GM21423 (cell line): ENCODE results near the gene TMEM107.
A peak's percentile ranks its signal among the peaks of the same experiment; 100 is the strongest.

Source experiments
- ATAC-seq: cut with Tn5 transposase; IDR thresholded peaks from one replicate; pipeline ENCODE4 v1.9.1; 2021; ENCODE audit warnings: mild to moderate bottlenecking, moderate library complexity; ENCODE audit not compliant: unreplicated experiment

TMEM107 gene

DNA sequence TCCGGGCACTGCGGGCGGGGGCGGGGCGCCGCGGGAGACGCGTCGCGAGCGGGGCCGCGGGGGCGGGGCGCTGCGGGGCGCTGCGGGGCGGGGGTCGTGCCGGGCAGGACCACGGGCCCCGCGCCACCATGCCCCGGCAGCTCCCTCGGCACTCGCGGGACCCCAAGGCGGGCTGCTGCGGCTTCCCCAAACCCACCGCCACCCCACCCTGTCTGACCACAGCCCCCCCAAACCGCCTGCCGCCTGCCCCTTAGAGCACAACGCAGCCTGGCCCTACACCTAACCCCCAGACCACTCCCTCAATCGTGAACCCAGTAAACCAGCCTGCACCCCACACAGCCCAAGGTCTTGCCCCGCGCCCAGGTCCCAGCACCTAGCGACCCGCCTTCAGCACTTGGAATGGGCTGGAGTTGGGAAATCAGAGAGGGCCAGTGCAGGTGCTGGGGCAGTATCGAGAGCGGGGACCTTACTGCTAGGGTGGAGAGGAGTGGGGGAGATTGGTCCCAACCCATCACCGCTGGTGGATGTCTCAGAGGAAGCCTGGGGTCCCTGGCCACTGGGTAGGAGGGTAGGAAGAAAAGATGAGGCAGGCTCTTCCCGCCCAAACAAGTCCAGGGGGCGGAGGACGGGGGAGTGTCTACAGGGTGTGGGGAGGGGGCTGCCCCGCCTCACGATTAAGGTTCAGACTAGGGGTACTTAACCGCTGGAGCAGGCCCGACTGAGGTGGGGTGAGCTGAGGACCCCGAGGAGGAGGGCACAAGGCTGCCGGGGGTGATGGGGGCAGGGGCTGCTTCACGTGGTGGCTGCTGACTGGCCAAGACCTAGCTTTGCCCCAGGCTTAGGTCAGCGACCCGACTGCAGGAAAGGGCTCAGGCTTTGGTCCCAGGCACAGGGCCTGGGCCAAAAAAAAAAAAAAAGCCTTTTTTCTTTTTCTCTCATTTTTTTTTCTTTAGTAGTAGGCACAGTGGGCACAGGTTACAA lies 12.9 kb downstream of the TMEM107 start:
- no peak for ATAC-seq

DNA sequence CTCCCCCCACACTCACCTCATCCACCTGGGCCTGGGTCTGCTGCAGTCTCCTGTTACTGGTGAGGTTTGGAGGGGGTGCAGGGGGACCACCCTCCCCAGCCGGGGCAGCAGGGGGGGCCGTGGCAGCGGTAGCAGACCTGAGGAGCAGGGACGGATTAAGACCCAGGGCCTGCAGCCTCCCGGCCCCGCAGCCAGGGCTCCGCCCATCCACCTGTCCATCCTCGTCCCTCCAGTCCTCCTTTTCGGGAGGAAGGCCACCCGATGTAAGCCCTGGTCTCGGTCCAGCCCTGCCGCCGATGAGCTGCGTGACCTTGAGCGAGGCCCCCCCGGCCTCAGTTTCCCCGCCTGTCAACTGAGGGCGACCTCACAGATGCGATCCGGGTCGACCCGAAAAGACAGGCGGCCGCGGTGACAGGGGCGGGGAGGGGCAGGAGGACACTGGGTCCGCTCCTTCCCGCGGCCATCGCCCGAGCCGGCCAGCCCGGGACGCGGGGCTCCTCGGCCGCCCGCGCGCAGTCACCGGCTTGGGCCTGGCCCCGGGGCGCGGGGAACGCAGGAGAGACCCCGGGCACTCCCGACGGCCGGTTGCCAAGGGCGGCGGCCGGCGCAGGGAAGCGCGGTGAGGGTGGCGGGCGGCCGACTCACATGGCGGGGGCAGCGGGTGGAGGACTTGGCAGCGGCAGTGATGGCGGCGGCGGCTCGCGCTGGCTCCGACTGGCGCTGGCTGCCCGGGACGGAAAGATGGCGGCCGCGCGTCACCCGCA lies 13.8 kb downstream of the TMEM107 start, which contains the start of gene VAMP2:
Gene VAMP2, minus strand, starts transcription at position 716 of the 764 bp plus-strand sequence. Its CDS starts 69 bp downstream, at position 647.
- peak; percentile 44 for ATAC-seq

DNA sequence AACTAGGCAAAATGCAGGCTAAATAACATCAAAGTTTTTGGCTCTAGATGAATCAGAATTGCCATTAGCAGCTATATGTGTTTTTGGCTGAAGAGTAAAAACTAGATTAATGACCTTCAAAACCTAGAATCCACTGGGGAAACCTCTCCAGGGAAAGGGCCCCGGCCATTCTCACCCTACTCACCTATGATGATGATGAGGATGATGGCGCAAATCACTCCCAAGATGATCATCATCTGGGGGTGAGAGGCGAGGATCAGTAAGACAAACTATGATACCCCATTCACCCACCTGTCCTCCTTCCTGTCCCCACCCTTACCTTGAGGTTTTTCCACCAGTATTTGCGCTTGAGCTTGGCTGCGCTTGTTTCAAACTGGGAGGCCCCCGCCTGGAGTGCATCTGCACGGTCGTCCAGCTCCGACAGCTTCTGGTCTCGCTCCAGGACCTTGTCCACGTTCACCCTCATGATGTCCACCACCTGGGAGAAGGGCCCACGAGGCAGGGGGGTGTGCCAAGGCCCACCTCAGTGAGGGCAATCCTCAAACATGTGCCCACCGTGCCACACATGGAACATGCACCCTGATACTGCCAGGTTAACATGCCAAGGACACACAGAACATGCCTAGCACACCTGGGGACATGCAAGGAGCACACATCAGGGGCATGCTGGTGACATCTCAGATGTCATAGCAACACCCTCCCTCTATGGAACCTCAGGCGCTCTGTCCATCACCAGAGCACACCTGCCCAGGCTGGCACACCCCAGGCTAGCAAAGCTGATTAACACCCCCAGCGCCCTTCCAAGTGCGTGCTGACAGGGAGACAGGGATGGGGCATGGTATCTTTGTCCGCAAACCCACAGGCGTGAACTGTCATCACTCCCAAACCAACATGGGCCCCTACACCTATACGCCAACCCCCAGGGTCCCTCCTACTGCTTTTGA lies 14.6 kb downstream of the TMEM107 start:
- no peak for ATAC-seq

DNA sequence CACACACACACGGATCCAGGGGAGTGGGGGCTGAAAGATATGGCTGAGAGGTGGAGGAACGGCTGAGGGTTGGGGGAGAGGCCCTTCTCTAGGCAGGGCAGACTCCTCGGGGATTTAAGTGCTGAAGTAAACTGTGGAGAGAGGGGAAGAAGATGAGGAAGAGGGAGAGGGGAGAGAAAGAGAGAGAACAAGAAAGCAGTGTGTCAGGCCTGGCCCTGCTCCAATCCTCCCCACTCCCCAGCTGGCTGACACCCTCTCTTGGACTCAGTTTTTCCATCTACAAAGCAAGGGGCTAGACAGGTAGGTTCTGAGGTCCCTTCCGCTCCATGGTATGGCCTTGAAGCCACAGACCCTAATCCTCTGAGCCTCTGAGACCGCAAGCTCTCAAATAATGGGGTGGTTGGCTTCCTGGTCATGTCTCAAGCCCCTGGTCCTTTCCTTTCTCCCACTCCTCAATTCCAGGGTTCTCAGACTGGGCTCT lies 15.4 kb downstream of the TMEM107 start:
- ATAC-seq, result no peak

DNA sequence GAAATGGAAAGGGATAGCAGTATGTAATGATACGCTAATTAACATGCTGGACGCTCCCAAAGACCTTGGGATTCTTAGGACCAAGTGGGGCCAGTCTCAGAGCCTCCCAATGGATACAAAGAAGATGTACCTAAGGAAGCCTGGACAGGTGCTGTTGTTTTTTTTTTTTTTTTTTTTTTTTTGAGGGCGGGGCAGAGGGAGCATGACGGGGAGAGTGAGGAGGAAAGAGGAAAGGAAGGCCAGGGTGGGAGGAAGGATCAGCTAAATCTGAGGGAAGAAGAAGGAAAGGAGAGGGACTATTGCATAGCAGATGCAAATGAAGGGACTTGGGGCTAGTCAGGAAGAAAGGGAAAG lies 16.0 kb downstream of the TMEM107 start:
- ATAC-seq, result no peak

DNA sequence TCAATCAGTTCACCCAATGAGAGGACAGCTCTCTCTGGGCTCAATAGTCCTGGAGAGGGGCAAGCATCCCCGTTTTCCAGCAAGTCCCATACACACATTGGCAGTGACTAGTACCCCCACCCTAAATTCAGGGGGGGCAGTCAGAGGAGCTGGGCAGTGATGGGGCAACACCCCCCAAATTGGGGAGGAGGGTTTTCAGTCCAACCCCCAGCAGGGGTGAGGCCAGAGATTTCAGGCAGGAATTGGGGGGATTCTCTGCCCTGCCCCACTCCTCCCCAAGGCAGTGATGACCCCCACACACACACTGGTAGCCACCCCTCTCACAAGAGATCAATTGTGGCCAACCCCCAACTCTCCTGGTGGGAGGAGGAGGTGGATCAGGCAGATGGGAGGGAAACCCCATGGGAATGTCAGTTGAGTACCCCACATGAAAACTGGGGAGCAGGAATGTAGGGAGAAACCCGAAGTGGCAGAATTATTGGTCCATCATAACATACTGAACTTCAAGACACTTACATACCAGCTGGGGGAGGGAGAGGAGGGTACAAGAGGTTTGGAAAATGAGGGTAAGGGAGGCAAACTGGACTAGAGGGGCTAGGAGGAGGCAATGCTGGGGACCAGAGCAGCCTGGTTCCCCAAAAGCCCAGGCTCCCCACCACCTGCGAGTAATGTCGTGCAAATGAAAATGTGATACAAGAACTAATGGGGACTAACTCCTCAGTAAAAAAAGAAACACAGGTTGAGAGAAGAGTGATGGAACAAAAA lies 16.5 kb downstream of the TMEM107 start:
- ATAC-seq, result no peak

DNA sequence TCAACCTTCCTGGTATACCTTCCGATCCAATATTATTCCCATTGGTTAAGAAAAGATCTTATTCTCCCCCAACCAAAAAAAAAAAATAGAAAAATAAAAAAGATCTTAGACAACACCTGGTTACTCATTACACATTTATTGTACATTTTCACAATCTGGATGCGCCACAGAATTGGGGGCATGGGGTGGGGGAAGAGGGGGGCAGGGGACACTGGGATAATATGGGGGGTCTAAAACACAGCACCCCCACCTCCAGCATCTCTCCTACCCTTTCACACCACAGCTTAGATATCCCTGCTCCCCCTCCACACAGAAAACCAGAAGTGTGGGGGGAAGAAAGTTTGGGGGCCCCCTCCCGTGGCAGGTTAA lies 17.2 kb downstream of the TMEM107 start:
- no peak for ATAC-seq

DNA sequence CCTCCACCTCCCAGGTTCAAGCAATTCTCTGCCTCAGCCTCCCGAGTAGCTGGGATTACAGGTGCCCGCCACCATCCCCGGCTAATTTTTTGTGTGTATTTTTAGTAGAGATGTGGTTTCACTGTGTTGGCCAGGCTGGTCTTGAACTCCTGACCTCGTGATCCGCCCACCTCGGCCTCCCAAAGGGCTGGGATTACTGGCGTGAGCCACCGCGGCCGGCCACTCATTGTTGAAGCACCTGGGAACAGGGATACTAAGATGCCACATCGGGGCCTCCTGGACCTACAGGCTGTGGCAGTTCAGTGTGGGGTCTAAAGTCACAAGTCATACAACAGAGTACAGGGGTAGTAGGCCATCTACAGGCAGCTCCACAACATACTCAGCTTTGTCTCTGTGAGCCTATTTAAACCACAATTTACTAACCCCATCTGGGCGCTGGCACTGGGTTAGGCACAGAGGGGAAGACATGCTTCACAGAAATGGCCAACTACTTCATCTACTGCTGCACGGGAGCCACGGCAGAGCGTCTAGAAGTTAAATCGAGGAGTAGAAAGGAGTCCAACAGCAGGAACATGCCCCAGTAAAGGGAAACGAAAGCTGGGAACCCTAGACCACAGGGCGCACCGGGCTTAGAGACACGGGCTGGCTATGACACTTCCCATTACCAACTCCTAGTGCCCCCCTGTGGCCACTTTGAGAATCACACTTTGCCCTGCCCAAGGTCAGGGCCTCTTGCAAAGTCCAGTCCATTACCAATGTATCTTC lies 17.7 kb downstream of the TMEM107 start:
- ATAC-seq, result no peak

DNA sequence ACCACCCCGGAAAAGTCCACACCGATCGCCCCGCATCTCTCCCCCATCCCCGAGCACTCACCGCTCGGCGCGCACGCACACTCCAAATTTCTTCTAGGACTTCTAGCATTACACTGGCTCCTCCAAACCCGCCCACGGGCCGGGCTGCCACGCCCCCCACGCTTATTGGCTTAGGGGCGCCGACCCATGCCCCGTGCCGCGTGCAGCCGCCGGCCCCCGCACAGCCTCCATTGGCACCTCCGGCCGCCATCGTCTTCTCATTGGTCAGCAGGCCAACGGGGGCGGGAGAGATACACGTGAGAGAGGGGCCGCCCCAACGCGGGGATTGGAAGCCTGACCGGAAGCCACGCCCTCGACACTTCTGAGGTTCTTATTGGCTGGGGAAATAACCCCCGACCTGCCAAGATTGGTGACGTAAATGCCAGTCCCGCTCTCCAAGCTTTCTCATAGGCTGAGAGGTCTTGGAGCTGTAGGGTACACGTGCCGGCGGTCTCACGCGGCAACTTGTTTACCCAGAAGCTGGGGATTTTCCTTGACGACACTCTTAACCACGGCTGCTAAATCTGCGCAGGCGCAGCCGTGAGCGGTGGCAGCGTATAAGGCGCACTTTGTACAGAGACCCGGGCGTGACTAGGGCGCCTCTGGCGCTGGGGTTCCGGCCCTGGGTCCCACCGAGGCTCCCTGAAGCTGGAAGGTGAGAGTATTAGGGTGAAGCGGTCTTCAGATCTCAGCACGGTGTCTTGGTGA lies 19.8 kb downstream of the TMEM107 start:
- peak; percentile 73 for ATAC-seq

DNA sequence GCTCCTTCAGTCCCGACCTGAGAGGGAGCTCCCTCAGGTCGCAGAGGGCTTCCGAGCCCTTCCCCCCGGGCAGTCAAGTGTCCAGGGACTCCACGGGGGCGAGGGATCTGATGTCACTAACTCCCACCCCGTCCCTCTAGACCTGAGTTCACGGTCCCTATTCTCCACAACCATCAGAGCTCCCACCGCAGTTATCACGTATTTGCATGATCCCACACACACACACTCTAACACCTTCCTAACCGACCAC lies 20.3 kb downstream of the TMEM107 start:
- no peak for ATAC-seq

DNA sequence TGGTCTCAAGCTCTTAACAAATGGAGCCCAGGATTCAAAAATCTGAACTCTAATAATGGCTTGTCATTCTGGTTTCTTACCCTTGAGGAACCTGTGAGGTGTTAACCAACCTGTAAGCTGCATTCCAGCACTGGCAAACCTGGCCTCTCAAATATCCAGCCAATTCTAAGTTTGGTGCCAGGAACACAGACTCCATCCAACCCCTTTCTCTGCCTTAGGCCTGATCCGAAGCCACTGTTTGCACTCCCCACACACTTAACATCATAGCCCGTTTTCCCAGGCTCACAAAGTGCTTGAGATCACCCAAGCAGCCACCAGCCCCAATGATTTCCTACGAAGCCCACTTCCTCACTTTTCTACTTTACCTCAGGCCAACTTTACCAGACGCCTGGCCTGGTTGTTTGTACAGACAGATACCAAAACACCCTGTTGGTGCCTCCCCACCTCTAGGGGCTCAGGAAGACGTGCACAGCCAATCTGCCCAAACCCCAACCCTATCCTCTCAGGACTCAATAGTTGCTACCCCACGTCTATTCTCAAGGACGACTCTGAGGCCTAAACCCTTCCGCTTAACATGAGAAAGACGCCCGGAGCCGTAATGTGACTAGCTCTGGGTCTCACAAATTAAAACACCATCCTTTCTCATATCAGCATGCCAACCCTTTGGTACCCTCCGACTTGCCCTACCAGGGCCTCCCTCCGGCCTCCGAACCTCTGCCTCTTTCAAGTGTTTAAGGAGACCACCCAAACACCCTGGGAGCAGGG lies 20.8 kb downstream of the TMEM107 start:
- no peak for ATAC-seq

DNA sequence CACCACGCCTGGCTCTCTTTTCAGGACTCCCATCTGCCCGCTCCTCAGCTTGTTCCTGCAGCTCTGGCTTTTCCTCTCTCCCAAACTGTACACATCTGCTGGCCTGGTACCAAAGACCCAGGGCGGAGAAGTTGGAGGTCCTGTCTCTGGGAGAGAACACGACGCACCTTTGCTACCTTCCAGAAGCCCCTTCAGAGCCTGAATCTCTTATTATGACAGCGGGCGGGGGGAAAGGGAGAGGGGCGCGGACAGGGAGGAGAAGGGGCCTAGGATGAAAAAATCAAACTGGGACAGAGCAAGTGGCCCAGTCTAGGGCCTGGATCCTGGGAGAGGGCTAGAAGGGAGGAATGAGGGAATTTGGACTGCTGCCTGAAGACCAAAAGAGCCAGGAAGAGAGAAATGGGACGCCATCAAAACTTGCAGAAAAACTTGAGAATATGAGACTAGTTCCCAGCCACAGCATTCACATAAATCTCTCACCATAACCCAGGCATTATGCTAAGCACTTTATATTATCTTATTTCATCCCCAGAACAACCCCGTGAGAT lies 21.5 kb downstream of the TMEM107 start:
- no peak for ATAC-seq

DNA sequence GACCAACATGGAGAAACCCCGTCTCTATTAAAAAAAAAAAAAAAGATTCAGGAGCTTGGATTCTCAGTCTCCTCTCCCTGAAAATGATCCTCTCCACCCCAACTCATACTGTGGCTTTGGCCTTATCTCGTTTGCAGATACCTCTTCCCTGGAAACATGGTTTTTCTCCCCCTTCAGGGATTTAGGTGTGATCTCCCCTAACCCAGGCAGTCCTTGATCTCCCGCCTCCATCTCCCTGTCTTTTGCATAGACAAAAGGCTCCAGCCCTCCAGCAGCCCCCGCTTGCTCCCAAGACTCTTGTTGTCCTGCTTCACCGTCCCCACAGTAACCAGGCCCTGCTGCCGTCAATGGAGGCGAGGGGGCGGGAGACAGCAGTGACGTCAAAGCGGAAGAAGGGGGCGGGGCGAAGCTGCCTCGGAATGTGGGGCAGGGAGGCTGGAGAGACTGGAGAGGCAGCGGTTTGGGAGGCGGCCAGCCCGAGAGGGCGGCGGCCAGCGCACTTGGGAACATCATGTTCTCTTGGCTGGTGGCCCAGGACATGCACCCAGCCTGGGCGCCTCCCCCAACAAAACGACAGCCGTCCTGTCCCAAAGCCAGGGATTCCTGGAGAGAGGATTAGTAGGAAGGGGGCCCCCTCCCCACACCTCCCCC lies 22.1 kb downstream of the TMEM107 start:
- ATAC-seq, result no peak

DNA sequence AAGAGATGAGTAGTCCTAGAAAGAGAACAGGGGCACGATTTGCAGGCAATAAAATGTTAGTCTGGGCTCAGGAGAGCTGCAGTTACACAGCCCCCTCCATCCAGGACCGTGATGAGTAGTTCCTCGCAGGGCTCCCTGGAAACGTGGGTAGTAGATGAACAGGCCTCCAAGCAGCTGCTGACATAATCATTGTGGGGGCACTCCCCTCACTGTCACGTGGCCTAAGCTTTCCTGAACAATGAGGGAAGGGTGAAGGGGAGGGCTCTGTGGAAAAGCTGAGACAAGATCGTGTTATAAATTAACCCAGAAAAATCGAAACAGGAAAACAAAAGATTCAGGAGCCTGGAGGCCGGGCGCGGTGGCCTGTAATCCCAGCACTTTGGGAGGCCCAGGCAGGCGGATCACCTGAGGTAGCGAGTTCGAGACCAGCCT lies 22.6 kb downstream of the TMEM107 start:
- ATAC-seq, result no peak

DNA sequence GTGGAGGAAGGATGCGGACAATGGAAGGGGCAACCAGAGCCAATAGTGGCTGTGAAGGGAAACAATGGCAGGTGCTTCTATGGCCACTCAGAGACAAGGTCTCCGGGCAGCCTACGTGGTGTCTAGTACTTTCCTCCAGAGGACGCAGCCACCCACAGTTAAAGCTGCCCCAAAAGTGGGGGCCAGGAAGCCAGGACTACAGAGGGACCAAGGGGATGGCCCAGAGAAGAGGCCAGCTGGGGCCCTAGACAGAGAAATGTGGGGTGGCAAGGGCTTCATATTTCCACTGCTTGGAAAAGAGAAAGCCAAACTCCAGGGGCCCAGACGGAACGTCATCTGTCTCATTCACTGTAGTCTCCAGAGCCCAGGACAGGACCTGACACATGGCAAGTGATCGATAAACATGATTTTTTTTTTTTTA lies 23.1 kb downstream of the TMEM107 start:
- ATAC-seq, result no peak

DNA sequence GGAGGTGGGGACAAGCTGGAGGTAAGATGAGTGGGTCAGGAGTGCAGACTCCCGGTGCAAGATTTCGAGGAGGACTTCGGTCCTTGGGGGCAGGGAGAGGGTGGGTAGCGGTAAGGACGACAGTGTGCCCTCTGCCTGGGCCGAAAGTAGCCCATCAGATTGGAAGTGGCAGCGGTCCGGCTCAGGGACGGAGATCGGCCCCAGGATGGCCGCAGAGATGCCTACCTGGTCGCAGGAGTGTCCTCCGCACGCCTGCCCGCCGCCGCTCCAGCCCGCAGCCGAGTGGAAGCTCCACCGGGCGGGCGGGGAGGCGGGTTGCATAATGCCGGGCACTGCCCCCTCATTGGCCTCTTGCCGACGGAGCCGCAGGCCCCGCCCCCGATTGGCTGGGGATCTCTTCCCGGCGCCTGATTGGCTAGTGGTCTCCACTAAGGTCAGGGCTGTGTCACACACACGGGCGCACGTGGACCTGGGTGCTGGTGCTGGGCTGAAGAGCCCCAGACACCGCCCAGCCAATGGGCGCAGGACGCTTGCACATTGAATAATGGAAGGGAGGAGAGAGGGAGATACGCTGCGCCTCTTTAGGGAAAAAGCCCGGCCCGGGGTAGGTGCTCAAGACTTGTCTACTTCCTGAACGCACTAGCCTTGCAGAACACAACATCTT lies 23.9 kb downstream of the TMEM107 start, which contains the start of gene PER1:
Gene PER1, minus strand, starts transcription at position 293 of the 664 bp plus-strand sequence. CDS start 1,698 bp downstream, outside the sequence.
- no peak for ATAC-seq
